ENCODE measurements around the gene GNGT1.

Gene GNGT1

GRCh38 chr7:93906267-93906666 is at the start of gene GNGT1:
Gene GNGT1 (plus strand): TSS chr7:93906567. CDS start chr7:93906747, 180 bp downstream.
- no peak for DNase-seq

GRCh38 chr7:93858857-93859256 is 47.5 kb upstream of the GNGT1 start:
- DNase-seq: no peak

GRCh38 chr7:93860261-93860660 is 46.1 kb upstream of the GNGT1 start:
- DNase-seq: no peak

- DNase-seq: no peak
Measured at GRCh38 chr7:93861325-93861949, 44.9 kb upstream of the GNGT1 start.

GRCh38 chr7:93862651-93863050 is 43.7 kb upstream of the GNGT1 start:
- no peak for DNase-seq

GRCh38 chr7:93866886-93867285 is 39.5 kb upstream of the GNGT1 start:
- DNase-seq: no peak

- no peak for DNase-seq
Measured at GRCh38 chr7:93873998-93874574, 32.3 kb upstream of the GNGT1 start.

GRCh38 chr7:93877742-93878141 is 28.6 kb upstream of the GNGT1 start:
- no peak for DNase-seq

- no peak for DNase-seq
Measured at GRCh38 chr7:93879356-93879755, 27.0 kb upstream of the GNGT1 start.

- DNase-seq: no peak
Measured at GRCh38 chr7:93882468-93882867, 23.9 kb upstream of the GNGT1 start.

- no peak for DNase-seq
Measured at GRCh38 chr7:93883078-93883916, 23.1 kb upstream of the GNGT1 start.

- no peak for DNase-seq
Measured at GRCh38 chr7:93883917-93884345, 22.4 kb upstream of the GNGT1 start.

GRCh38 chr7:93884541-93884940 is 21.8 kb upstream of the GNGT1 start:
- no peak for DNase-seq

- DNase-seq: no peak
Measured at GRCh38 chr7:93889261-93889660, 17.1 kb upstream of the GNGT1 start.

- DNase-seq: no peak
Measured at GRCh38 chr7:93890041-93890463, 16.3 kb upstream of the GNGT1 start.

- no peak for DNase-seq
Measured at GRCh38 chr7:93890464-93891068, 15.8 kb upstream of the GNGT1 start, which contains the start of gene TFPI2. Gene TFPI2 (minus strand): TSS chr7:93890753. CDS start chr7:93890678, 75 bp downstream.

- no peak for DNase-seq
Measured at GRCh38 chr7:93894426-93894825, 11.9 kb upstream of the GNGT1 start.

GRCh38 chr7:93894966-93895640 is 11.3 kb upstream of the GNGT1 start:
- DNase-seq: no peak

- no peak for DNase-seq
Measured at GRCh38 chr7:93895859-93896600, 10.3 kb upstream of the GNGT1 start.

GRCh38 chr7:93897680-93898079 is 8.7 kb upstream of the GNGT1 start:
- DNase-seq: no peak

- no peak for DNase-seq
Measured at GRCh38 chr7:93902777-93903423, 3.5 kb upstream of the GNGT1 start.

Data from activated T-cell treated with anti-CD3 and anti-CD28 coated beads for 4 hours (primary cell).